SK-N-SH treated with all-trans-retinoic acid at 6 μM for 48 hours (cell line): Measurements from ENCODE around the gene PRDM7.

Experiments
- ARNTL ChIP-seq: fragments of 450-650 bp; formaldehyde crosslinking; IDR thresholded peaks from 2 replicates; pipeline ENCODE4 v1.5.0; 2020; ENCODE audit warnings: low read depth, mild to moderate bottlenecking, moderate library complexity, borderline replicate concordance
- ESRRG ChIP-seq: fragments of 250-450 bp; sonication (Bioruptor Pico); IDR thresholded peaks from 2 replicates; pipeline ENCODE4 v1.6.1; 2021; ENCODE audit warnings: mild to moderate bottlenecking
- GLIS3 ChIP-seq: fragments of 250-450 bp; sonication (Bioruptor Pico); IDR thresholded peaks from 2 replicates; pipeline ENCODE4 v1.5.0; 2020; ENCODE audit warnings: mild to moderate bottlenecking, moderate library complexity
- ISL1 ChIP-seq: fragments of 250-450 bp; sonication (Bioruptor Pico); IDR thresholded peaks from 2 replicates; pipeline ENCODE4 v2.1.2; 2022; ENCODE audit warnings: mild to moderate bottlenecking, moderate library complexity
- OSR1 ChIP-seq: fragments of 250-450 bp; sonication (Bioruptor Pico); IDR thresholded peaks from 2 replicates; pipeline ENCODE4 v1.8.0; 2022; ENCODE audit warnings: moderate library complexity, mild to moderate bottlenecking, inconsistent platforms
- RARB ChIP-seq: fragments of 250-450 bp; sonication (Bioruptor Pico); IDR thresholded peaks from 2 replicates; pipeline ENCODE4 v1.8.0; 2021; ENCODE audit warnings: mild to moderate bottlenecking, moderate library complexity
- TOX ChIP-seq: fragments of 250-450 bp; sonication (Bioruptor Pico); IDR thresholded peaks from 2 replicates; pipeline ENCODE4 v1.8.0; 2021; ENCODE audit warnings: mild to moderate bottlenecking, moderate library complexity, borderline replicate concordance
- ZFP3 ChIP-seq: fragments of 250-450 bp; sonication (Bioruptor Pico); IDR thresholded peaks from 2 replicates; pipeline ENCODE4 v1.5.0; 2020; ENCODE audit warnings: mild to moderate bottlenecking, moderate library complexity
- ZFP30 ChIP-seq: fragments of 450-650 bp; formaldehyde crosslinking; IDR thresholded peaks from 2 replicates; pipeline ENCODE4 v1.5.0; 2022; ENCODE audit warnings: mild to moderate bottlenecking, moderate library complexity
- ZNF8 ChIP-seq: fragments of 450-650 bp; formaldehyde crosslinking; IDR thresholded peaks from 2 replicates; pipeline ENCODE4 v1.5.0; 2020; ENCODE audit warnings: mild to moderate bottlenecking, moderate library complexity
- TF ChIP-seq, protein P1 (sequence below): fragments of 250-450 bp; sonication (Bioruptor Pico); IDR thresholded peaks from 2 replicates; pipeline ENCODE4 v1.8.0; 2020; ENCODE audit warnings: mild to moderate bottlenecking, moderate library complexity, borderline replicate concordance
- TF ChIP-seq, protein P2 (sequence below): fragments of 250-450 bp; sonication (Bioruptor Pico); IDR thresholded peaks from 2 replicates; pipeline ENCODE4 v1.8.0; 2021; ENCODE audit warnings: low read depth, mild to moderate bottlenecking, moderate library complexity, borderline replicate concordance

DNA sequence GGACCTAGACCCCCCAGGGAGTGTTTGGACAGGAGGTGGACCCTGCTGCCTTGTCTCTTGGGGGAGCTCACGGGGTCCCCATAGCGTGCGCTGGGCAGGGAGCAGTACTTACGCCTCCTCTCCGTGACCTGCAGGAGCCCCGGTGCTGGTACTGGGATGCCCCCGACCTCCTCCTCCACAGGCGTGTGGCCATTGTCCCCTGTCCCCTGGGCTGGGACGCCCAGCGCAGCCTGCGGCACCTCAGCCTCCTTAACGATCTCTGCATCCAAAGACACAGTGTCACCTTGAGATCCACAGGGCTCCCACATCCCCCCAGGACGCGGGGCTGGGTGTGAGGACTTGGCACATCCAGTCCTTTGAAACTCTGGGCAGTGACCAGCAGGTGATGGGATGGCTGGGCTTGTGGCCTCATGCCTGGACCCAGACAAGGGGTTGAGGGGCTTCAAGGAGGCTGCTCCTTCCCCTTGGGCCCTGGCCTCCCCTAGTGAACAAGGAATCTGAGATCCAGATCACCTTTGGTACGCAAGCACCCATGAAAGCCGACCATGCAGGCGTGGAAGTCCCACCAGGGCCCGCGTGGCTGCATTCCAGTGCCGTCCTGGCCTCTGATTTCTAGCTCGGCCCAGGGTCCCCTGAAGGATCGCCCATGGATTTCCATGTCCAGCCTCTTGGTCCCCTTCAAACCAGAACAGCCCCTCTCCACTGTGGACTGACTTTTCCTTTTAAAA lies 67.8 kb downstream of the PRDM7 start:
- TF ChIP-seq ESRRG (no peak), ISL1 (no peak), ZFP3 (CRISPR knock-in tag) (no peak), ZFP30 (CRISPR knock-in tag) (no peak), GLIS3 (CRISPR knock-in tag) (no peak), ARNTL (CRISPR knock-in tag) (no peak), ZNF8 (CRISPR knock-in tag) (no peak), TOX (CRISPR knock-in tag) (no peak), OSR1 (CRISPR knock-in tag) (no peak), RARB (no peak)
- TF ChIP-seq, protein P1, sequence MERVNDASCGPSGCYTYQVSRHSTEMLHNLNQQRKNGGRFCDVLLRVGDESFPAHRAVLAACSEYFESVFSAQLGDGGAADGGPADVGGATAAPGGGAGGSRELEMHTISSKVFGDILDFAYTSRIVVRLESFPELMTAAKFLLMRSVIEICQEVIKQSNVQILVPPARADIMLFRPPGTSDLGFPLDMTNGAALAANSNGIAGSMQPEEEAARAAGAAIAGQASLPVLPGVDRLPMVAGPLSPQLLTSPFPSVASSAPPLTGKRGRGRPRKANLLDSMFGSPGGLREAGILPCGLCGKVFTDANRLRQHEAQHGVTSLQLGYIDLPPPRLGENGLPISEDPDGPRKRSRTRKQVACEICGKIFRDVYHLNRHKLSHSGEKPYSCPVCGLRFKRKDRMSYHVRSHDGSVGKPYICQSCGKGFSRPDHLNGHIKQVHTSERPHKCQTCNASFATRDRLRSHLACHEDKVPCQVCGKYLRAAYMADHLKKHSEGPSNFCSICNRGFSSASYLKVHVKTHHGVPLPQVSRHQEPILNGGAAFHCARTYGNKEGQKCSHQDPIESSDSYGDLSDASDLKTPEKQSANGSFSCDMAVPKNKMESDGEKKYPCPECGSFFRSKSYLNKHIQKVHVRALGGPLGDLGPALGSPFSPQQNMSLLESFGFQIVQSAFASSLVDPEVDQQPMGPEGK (CRISPR knock-in tag): no peak
- TF ChIP-seq, protein P2, sequence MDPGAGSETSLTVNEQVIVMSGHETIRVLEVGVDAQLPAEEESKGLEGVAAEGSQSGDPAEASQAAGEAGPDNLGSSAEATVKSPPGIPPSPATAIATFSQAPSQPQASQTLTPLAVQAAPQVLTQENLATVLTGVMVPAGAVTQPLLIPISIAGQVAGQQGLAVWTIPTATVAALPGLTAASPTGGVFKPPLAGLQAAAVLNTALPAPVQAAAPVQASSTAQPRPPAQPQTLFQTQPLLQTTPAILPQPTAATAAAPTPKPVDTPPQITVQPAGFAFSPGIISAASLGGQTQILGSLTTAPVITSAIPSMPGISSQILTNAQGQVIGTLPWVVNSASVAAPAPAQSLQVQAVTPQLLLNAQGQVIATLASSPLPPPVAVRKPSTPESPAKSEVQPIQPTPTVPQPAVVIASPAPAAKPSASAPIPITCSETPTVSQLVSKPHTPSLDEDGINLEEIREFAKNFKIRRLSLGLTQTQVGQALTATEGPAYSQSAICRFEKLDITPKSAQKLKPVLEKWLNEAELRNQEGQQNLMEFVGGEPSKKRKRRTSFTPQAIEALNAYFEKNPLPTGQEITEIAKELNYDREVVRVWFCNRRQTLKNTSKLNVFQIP (CRISPR knock-in tag): no peak
